ENCODE results near the gene HSD17B8. TPM values are rescaled to one million over a fixed set of nuclear protein-coding genes. Genes with fewer than 3 reads are reported as not detected.

The HSD17B8 gene
- total RNA-seq, 1 experiment from 2014 or later, result 7.4 TPM

DNA sequence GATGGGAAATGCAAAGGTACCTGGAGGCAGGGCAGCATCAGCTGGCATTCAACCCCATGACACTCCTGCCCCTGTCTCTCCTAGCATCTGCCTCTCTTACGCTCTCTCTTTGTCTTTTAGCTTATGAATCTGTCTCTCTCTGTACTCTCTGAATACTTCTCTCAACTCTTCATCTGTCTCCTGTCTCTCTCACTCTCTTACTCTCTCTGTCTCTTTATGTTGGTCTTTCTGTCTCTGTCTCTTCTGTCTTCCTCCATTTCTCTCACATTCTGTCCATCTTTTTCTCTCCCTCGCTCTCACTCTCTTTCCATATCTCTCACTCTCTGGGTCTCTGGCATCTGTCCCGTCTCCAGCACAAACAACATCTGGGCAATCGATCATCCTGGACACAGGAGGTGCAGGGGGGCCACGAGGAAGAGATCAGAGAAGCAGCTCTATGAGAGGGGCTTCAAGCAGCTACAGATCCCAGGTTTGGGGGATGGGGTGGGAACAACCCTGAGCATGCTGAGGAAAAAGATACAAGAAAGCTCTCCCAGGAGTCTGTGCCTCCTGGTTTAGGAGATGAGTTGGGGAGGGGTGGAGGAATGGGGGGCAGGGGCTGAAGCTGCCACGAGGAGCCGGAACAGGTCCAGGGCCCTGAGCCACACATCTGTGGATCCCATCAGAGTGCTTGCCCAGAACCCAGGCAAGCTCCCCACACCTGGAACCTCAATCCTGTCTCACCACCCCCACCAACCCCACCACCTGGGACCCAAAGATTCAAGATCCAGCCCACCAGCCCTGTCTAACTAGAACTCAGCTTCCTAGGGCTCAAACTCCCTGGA lies 14.6 kb upstream of the HSD17B8 start:
- Histone ChIP-seq H3K36me3 (ENCODE audit: control insufficient read depth, insufficient read depth, low read length) (peaks cover 2% of the 10 kb centered on the region; the same call in 1 of the 2 replicates), H3K4me1 (ENCODE audit: control insufficient read depth, insufficient read depth, low read length) (no peaks in the 10 kb centered on the region), H3K27me3 (ENCODE audit: control insufficient read depth, insufficient read depth, low read length) (no peaks in the 10 kb centered on the region), H3K4me3 (ENCODE audit: low read depth in 2 of 2, low read length in 2 of 2) (no peak overlapping the region), H3K9me3 (ENCODE audit: control insufficient read depth, insufficient read depth, low read depth, low read length) (no peaks in the 10 kb centered on the region), H3K27ac (ENCODE audit: low read length) (no peak overlapping the region)
- intact Hi-C loops (cut with micrococcal nuclease; ENCODE audit: unreplicated experiment), result no loop called here
- CTCF ChIA-PET, result no interaction called here
- no TSS peak for BruUV-seq (replicated peaks)
- DNase-seq (ENCODE audit: low read depth, low spot score) (no peak), ATAC-seq (no peak)
- TF ChIP-seq TCF7L2 (IDR thresholded peaks at IDR 0.05; ENCODE audit: low read depth, low read length) (no peak), POLR2AphosphoS5 (IDR thresholded peaks at IDR 0.05; ENCODE audit: low read depth, low read length) (no peak), SIN3A (IDR thresholded peaks at IDR 0.05; ENCODE audit: borderline replicate concordance, insufficient read depth, low read depth, low read length) (no peak)
- TF ChIP-seq, protein P1, sequence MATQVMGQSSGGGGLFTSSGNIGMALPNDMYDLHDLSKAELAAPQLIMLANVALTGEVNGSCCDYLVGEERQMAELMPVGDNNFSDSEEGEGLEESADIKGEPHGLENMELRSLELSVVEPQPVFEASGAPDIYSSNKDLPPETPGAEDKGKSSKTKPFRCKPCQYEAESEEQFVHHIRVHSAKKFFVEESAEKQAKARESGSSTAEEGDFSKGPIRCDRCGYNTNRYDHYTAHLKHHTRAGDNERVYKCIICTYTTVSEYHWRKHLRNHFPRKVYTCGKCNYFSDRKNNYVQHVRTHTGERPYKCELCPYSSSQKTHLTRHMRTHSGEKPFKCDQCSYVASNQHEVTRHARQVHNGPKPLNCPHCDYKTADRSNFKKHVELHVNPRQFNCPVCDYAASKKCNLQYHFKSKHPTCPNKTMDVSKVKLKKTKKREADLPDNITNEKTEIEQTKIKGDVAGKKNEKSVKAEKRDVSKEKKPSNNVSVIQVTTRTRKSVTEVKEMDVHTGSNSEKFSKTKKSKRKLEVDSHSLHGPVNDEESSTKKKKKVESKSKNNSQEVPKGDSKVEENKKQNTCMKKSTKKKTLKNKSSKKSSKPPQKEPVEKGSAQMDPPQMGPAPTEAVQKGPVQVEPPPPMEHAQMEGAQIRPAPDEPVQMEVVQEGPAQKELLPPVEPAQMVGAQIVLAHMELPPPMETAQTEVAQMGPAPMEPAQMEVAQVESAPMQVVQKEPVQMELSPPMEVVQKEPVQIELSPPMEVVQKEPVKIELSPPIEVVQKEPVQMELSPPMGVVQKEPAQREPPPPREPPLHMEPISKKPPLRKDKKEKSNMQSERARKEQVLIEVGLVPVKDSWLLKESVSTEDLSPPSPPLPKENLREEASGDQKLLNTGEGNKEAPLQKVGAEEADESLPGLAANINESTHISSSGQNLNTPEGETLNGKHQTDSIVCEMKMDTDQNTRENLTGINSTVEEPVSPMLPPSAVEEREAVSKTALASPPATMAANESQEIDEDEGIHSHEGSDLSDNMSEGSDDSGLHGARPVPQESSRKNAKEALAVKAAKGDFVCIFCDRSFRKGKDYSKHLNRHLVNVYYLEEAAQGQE (IDR thresholded peaks at IDR 0.05; ENCODE audit: insufficient read depth in 1 of 2, low read depth in 2 of 2, low read length in 1 of 2), result no peak
- TF ChIP-seq, protein P2, sequence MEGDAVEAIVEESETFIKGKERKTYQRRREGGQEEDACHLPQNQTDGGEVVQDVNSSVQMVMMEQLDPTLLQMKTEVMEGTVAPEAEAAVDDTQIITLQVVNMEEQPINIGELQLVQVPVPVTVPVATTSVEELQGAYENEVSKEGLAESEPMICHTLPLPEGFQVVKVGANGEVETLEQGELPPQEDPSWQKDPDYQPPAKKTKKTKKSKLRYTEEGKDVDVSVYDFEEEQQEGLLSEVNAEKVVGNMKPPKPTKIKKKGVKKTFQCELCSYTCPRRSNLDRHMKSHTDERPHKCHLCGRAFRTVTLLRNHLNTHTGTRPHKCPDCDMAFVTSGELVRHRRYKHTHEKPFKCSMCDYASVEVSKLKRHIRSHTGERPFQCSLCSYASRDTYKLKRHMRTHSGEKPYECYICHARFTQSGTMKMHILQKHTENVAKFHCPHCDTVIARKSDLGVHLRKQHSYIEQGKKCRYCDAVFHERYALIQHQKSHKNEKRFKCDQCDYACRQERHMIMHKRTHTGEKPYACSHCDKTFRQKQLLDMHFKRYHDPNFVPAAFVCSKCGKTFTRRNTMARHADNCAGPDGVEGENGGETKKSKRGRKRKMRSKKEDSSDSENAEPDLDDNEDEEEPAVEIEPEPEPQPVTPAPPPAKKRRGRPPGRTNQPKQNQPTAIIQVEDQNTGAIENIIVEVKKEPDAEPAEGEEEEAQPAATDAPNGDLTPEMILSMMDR (IDR thresholded peaks at IDR 0.05), result no peak
- POLR2A ChIA-PET, result no interaction called here
- in situ Hi-C loops (cut with HindIII; ENCODE audit: low pct_unique_long_range_greater_than_20kb, low sequenced_read_pairs), result no loop called here

DNA sequence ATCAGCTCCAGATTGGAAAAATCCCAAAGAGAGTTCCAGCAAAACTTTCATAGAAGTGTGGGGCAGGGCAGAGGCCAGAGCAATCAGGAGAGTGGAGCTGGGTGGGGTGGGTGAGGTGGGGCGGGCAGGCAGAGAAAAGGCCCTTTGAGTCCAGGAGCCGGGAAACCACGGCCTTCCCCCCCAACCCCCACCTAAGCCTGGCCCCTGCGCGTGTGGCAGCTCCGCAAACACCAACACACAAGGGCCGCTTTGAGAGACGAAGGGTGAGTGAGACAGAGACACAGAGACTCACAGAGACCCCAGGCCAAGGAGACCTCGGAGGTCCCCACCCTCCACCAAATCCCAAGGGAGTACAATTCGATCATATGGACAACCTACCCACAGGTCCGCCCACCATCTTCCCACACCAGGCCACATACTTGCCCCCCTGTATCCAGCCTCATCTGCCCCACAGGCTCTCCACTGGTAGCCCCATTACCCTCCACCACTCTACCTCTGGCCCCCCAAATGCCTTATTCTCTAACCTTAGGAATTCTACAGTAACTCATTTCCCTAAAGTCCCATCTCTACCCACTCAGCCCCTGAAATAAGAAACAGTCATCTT lies 13.8 kb upstream of the HSD17B8 start:
- no peaks in the 10 kb centered on the region for H3K27me3 ChIP-seq (ENCODE audit: control insufficient read depth, insufficient read depth, low read length)
- no TSS peak for BruUV-seq (replicated peaks)
- H3K9me3 ChIP-seq (ENCODE audit: control insufficient read depth, insufficient read depth, low read depth, low read length), result no peaks in the 10 kb centered on the region
- H3K4me1 ChIP-seq (ENCODE audit: control insufficient read depth, insufficient read depth, low read length), result no peaks in the 10 kb centered on the region
- no peak overlapping the region for H3K27ac ChIP-seq (ENCODE audit: low read length)
- peaks cover 2% of the 10 kb centered on the region; the same call in 1 of the 2 replicates for H3K36me3 ChIP-seq (ENCODE audit: control insufficient read depth, insufficient read depth, low read length)
- in situ Hi-C loops (cut with HindIII; ENCODE audit: low pct_unique_long_range_greater_than_20kb, low sequenced_read_pairs), result no loop called here
- ATAC-seq (no peak), DNase-seq (ENCODE audit: low read depth, low spot score) (no peak)
- CTCF ChIA-PET, result no interaction called here
- no peak overlapping the region for H3K4me3 ChIP-seq (ENCODE audit: low read depth in 2 of 2, low read length in 2 of 2)
- POLR2A ChIA-PET, result no interaction called here
- TF ChIP-seq, protein P1 (IDR thresholded peaks at IDR 0.05; ENCODE audit: insufficient read depth in 1 of 2, low read depth in 2 of 2, low read length in 1 of 2), result no peak
- TF ChIP-seq POLR2AphosphoS5 (IDR thresholded peaks at IDR 0.05; ENCODE audit: low read depth, low read length) (no peak), TCF7L2 (IDR thresholded peaks at IDR 0.05; ENCODE audit: low read depth, low read length) (no peak), SIN3A (IDR thresholded peaks at IDR 0.05; ENCODE audit: borderline replicate concordance, insufficient read depth, low read depth, low read length) (no peak)
- TF ChIP-seq, protein P2 (IDR thresholded peaks at IDR 0.05), result no peak
- intact Hi-C loops (cut with micrococcal nuclease; ENCODE audit: unreplicated experiment), result no loop called here
